Measurements from ENCODE around the gene ATG14.

- TF ChIP-seq CTCF (IDR thresholded peaks at IDR 0.05): no peak
- TF ChIP-seq POLR2A (IDR thresholded peaks at IDR 0.05): no peak
Measured at GRCh38 chr14:55399852-55400251, 11.8 kb downstream of the ATG14 start.

Data from Peyer's patch (tissue), 4 donors.